Ovary (tissue), 3 donors: Measurements from ENCODE around the gene NEDD4L.

Experiments used
- EP300 ChIP-seq: sonication (generic); formaldehyde crosslinking; IDR thresholded peaks from one replicate; pipeline ENCODE4 v1.6.1; 2017; ENCODE audit warnings: antibody characterized with exemption
- TF ChIP-seq, protein P1 (sequence below), 3 donors: fragments of 450-650 bp in 2 of 3; fragments of 200-600 bp in 1 of 3; IDR thresholded peaks; one replicate each; pipeline versions ENCODE4 v1.5.1 to v1.8.0; 2016 to 2022; ENCODE audit warnings: antibody characterized with exemption in 3 of 3, mild to moderate bottlenecking in 1 of 3
- donor health status: DM: no; HTN: no; CAD: no.

DNA sequence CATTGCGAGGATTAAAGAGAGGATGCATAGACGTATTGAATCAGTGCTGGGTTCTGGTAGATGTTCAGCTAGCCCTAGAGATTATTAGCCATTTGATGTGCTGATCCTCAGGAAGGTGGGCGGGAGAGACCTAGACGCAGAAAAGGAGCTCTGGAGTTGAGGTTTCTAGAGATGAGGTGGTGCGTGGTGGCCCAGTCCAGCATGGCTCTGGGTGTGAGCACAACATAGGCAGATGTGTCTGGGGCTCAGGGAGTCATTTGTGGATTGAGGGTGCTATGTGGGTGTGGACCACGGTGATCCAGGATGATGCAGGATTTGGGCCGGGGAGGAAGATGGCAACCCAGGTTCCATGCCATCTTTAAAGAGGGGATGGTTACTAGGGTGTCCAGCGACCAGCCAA, 102.1 kb downstream of the NEDD4L start:
- TF ChIP-seq EP300, result no peak
- TF ChIP-seq, protein P1, sequence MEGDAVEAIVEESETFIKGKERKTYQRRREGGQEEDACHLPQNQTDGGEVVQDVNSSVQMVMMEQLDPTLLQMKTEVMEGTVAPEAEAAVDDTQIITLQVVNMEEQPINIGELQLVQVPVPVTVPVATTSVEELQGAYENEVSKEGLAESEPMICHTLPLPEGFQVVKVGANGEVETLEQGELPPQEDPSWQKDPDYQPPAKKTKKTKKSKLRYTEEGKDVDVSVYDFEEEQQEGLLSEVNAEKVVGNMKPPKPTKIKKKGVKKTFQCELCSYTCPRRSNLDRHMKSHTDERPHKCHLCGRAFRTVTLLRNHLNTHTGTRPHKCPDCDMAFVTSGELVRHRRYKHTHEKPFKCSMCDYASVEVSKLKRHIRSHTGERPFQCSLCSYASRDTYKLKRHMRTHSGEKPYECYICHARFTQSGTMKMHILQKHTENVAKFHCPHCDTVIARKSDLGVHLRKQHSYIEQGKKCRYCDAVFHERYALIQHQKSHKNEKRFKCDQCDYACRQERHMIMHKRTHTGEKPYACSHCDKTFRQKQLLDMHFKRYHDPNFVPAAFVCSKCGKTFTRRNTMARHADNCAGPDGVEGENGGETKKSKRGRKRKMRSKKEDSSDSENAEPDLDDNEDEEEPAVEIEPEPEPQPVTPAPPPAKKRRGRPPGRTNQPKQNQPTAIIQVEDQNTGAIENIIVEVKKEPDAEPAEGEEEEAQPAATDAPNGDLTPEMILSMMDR (IDR thresholded peaks at IDR 0.05), result no peak
